Measurements from ENCODE around the gene CLPX.

DNA sequence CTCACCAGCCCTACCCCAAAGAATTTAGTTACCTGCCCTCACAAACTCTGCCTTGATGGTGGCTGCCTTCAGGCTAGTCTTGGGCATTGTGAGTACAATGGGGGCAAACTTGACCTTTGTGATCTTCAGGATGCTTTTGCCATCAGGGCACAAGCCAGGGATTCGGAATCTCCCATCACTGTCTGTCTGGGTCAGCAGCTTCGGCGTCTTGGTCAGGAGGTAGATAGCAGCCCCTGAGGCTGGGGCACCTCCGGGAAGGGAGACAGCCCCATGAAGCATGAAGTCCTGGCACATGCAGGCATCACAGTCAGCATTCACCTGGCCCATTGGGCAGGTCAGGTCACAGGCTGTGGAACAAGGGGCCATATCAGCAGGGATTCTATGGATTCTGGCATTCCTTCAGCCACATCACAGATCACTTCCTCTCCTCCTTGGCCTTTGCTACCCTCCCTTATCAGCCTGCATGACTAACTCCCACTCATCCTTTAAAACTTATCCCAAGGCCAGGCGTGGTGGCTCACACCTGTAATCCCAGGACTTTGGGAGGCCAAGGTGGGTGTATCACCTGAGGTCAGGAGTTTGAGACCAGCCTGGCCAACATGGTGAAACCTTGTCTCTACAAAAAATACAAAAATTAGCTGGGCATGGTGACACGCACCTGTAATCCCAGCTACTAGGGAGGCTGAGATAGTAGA, 19.2 kb upstream of the CLPX start:
- no peak for TF ChIP-seq POLR2AphosphoS5 (IDR thresholded peaks at IDR 0.05; ENCODE audit: low read depth, low read length)
- TF ChIP-seq POLR2A (IDR thresholded peaks at IDR 0.05; ENCODE audit: low read depth, low read length): no peak
- TF ChIP-seq SPI1 (IDR thresholded peaks at IDR 0.05; ENCODE audit: low read depth, low read length): no peak
- no peak for TF ChIP-seq TAF1 (IDR thresholded peaks at IDR 0.05; ENCODE audit: low read depth, low read length)
- TF ChIP-seq PAX5 (IDR thresholded peaks at IDR 0.05; ENCODE audit: insufficient read depth, low read length, severe bottlenecking): no peak
- no peak for TF ChIP-seq POU2F2 (IDR thresholded peaks at IDR 0.05; ENCODE audit: low read depth, low read length)

Measured in GM12891 (cell line).